ENCODE data around the gene DAB2IP.

Gene DAB2IP

GRCh38 chr9:121807069-121807822 lies 155.8 kb downstream of the DAB2IP start:
- Histone ChIP-seq H3K4me2 (ENCODE audit: insufficient read depth, low read length) (no peak overlapping the region), H3K27ac (ENCODE audit: low read length) (no peak overlapping the region), H2AFZ (ENCODE audit: low read depth, low read length) (no peak overlapping the region), H4K20me1 (ENCODE audit: insufficient read depth, low read length) (no peaks in the 10 kb centered on the region), H3K9me3 (ENCODE audit: insufficient read depth, low read length, severe bottlenecking) (no peaks in the 10 kb centered on the region), H3K36me3 (ENCODE audit: insufficient read depth, low read length) (no peaks in the 10 kb centered on the region), H3K4me3 (ENCODE audit: low read depth in 1 of 2, low read length in 2 of 2) (no peak overlapping the region), H3K27me3 (ENCODE audit: insufficient read depth, low read length, poor library complexity) (no peaks in the 10 kb centered on the region), H3K9ac (ENCODE audit: low read depth, low read length) (no peak overlapping the region), H3K4me1 (ENCODE audit: insufficient read depth, low read length) (no peaks in the 10 kb centered on the region), H3K79me2 (ENCODE audit: insufficient read depth, low read length) (no peaks in the 10 kb centered on the region)
- ATAC-seq (ENCODE audit: insufficient read depth, low read depth) (no peak), DNase-seq (no peak)
- TF ChIP-seq, protein P1, sequence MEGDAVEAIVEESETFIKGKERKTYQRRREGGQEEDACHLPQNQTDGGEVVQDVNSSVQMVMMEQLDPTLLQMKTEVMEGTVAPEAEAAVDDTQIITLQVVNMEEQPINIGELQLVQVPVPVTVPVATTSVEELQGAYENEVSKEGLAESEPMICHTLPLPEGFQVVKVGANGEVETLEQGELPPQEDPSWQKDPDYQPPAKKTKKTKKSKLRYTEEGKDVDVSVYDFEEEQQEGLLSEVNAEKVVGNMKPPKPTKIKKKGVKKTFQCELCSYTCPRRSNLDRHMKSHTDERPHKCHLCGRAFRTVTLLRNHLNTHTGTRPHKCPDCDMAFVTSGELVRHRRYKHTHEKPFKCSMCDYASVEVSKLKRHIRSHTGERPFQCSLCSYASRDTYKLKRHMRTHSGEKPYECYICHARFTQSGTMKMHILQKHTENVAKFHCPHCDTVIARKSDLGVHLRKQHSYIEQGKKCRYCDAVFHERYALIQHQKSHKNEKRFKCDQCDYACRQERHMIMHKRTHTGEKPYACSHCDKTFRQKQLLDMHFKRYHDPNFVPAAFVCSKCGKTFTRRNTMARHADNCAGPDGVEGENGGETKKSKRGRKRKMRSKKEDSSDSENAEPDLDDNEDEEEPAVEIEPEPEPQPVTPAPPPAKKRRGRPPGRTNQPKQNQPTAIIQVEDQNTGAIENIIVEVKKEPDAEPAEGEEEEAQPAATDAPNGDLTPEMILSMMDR (IDR thresholded peaks at IDR 0.05; ENCODE audit: borderline replicate concordance, extremely low read depth, low read length, poor library complexity, severe bottlenecking), result no peak
- TF ChIP-seq EZH2 (IDR thresholded peaks at IDR 0.05; ENCODE audit: borderline replicate concordance, low read depth, low read length, severe bottlenecking), result no peak

DNA sequence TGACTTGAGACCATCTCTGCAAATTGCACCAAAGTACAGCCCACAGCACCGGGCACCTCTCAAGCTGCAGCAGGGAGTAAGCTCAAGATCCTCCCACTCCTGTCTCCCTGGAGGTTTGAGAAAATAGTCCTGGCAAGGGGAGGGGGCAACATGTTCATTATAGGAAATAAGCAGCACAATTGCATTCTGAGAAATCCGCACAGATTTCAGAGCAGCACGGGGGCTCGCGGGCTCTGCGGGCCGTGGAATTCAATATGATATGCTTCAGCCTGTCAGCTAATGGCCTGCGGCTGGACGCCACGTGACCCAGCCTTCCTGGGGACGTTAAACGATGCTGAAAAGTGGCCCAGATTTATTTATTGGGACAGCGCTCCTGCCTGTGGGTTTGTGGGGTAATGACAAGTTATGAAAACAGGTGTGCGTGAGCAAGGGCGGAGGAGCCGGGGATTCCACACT lies 156.4 kb downstream of the DAB2IP start:
- H3K36me3 ChIP-seq (ENCODE audit: insufficient read depth, low read length), result no peaks in the 10 kb centered on the region
- no peak overlapping the region for H2AFZ ChIP-seq (ENCODE audit: low read depth, low read length)
- no peaks in the 10 kb centered on the region for H4K20me1 ChIP-seq (ENCODE audit: insufficient read depth, low read length)
- no peaks in the 10 kb centered on the region for H3K27me3 ChIP-seq (ENCODE audit: insufficient read depth, low read length, poor library complexity)
- no peak overlapping the region for H3K27ac ChIP-seq (ENCODE audit: low read length)
- no peaks in the 10 kb centered on the region for H3K79me2 ChIP-seq (ENCODE audit: insufficient read depth, low read length)
- no peak for TF ChIP-seq EZH2 (IDR thresholded peaks at IDR 0.05; ENCODE audit: borderline replicate concordance, low read depth, low read length, severe bottlenecking)
- TF ChIP-seq, protein P1 (IDR thresholded peaks at IDR 0.05; ENCODE audit: borderline replicate concordance, extremely low read depth, low read length, poor library complexity, severe bottlenecking), result no peak
- no peaks in the 10 kb centered on the region for H3K4me1 ChIP-seq (ENCODE audit: insufficient read depth, low read length)
- H3K9ac ChIP-seq (ENCODE audit: low read depth, low read length), result no peak overlapping the region
- ATAC-seq (ENCODE audit: insufficient read depth, low read depth) (no peak), DNase-seq (no peak)
- no peak overlapping the region for H3K4me3 ChIP-seq (ENCODE audit: low read depth in 1 of 2, low read length in 2 of 2)
- H3K4me2 ChIP-seq (ENCODE audit: insufficient read depth, low read length), result no peak overlapping the region
- no peaks in the 10 kb centered on the region for H3K9me3 ChIP-seq (ENCODE audit: insufficient read depth, low read length, severe bottlenecking)

DNA sequence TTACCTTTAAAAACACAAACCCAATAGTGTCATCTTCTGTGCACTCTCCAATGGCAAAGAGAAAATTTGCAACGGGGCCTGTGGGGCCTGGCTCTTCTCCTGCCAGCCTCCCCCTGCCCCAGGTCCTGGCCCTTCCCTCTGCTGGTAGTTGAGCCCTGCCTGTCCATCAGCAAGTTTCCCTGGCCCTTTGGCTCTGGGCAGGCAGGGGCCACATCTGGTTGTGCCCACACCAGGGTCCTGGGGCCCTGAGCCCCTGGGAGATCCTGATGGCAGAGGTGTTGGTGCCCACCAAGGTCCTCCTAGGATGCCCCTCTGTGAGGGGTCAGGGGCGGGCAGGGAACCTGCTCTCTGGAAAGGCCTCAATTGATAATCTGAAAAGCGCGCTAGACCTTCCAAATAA lies 157.3 kb downstream of the DAB2IP start:
- no peaks in the 10 kb centered on the region for H3K9me3 ChIP-seq (ENCODE audit: insufficient read depth, low read length, severe bottlenecking)
- H3K4me1 ChIP-seq (ENCODE audit: insufficient read depth, low read length), result no peaks in the 10 kb centered on the region
- no peak overlapping the region for H2AFZ ChIP-seq (ENCODE audit: low read depth, low read length)
- H3K79me2 ChIP-seq (ENCODE audit: insufficient read depth, low read length), result no peaks in the 10 kb centered on the region
- no peak overlapping the region for H3K4me2 ChIP-seq (ENCODE audit: insufficient read depth, low read length)
- H4K20me1 ChIP-seq (ENCODE audit: insufficient read depth, low read length), result no peaks in the 10 kb centered on the region
- no peak for DNase-seq
- TF ChIP-seq EZH2 (IDR thresholded peaks at IDR 0.05; ENCODE audit: borderline replicate concordance, low read depth, low read length, severe bottlenecking), result no peak
- TF ChIP-seq, protein P1 (IDR thresholded peaks at IDR 0.05; ENCODE audit: borderline replicate concordance, extremely low read depth, low read length, poor library complexity, severe bottlenecking), result no peak
- H3K27me3 ChIP-seq (ENCODE audit: insufficient read depth, low read length, poor library complexity), result no peaks in the 10 kb centered on the region
- no peaks in the 10 kb centered on the region for H3K36me3 ChIP-seq (ENCODE audit: insufficient read depth, low read length)
- no peak overlapping the region for H3K27ac ChIP-seq (ENCODE audit: low read length)
- no peak for ATAC-seq (ENCODE audit: insufficient read depth, low read depth)
- no peak overlapping the region for H3K9ac ChIP-seq (ENCODE audit: low read depth, low read length)
- H3K4me3 ChIP-seq (ENCODE audit: low read depth in 1 of 2, low read length in 2 of 2), result no peak overlapping the region

Measured in DND-41 (cell line).